ACHN (cell line): ENCODE measurements around the gene GARIN5A.
A peak's percentile ranks its signal among the peaks of the same experiment; 100 is the strongest.

Experiments
- DNase-seq: peaks from one replicate; pipeline ENCODE4 v3.0.0-alpha.2; 2015
- in situ Hi-C: cut with HindIII; loops from 2 replicates; pipeline ENCODE4 v1.10.0; 2017; ENCODE audit warnings: low sequenced_read_pairs, low pct_ligation_motif_present, low pct_unique_long_range_greater_than_20kb

Gene GARIN5A

DNA sequence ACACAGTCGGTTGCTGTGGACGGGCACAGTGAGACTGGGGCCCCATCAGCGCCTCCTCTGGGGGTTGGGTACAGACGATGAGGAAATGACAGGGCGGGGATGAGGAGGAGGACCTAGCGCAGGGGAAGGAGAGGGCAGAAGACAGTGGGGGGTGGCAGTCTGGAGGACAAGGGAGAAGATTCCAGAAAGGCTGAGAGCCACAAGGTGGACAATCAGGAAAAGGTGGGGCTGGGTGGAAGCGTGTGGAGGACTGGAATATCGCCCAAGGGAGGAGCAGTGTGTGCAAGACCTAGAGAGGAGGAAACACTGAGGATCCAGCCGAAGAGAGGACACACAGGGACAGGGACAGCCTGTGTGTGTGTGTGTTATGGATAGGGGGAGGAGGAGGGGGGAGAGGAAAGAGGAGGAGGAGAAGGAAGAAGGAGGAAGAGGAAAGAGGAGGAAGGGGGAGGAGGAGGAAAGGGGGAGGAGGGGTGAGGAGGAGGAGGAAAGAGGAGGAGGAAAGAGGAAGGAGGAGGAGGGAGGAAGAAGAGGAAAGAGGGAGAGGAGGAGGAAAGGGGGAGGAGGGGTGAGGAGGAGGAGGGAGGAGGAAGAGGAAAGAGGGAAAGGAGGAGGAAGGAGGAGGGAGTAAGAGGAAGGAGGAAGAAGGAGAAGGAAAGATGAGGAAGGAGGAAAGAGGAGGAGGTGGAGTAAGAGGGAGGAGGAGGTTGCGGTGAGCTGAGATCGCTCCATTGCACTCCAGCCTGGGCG lies 15.8 kb upstream of the GARIN5A start:
- DNase-seq = no peak
- in situ Hi-C loops = no loop called here

GRCh38 chr19:50490991-50491472 lies 14.4 kb upstream of the GARIN5A start:
- in situ Hi-C loops = no loop called here
- DNase-seq = no peak

DNA sequence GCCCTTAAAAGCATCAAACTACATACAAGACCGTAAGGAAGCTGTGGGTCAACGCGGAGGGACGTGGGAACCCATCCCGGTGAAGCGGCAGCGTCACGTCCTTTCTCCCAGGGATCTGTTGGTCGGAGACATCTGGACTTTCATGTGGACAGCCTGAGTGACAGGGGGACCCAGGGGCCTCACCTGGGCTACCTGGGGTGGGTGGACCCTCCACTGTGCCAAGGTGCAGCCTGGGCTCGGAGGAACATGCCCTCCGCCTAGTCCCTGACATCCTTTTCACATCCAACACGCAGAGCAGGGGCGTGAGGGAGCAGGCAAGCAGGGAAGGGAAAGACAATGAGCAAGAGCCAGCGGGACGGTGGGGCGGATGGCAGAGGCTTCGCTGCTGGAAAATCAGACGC lies 13.8 kb upstream of the GARIN5A start:
- in situ Hi-C loops = no loop called here
- no peak for DNase-seq

DNA sequence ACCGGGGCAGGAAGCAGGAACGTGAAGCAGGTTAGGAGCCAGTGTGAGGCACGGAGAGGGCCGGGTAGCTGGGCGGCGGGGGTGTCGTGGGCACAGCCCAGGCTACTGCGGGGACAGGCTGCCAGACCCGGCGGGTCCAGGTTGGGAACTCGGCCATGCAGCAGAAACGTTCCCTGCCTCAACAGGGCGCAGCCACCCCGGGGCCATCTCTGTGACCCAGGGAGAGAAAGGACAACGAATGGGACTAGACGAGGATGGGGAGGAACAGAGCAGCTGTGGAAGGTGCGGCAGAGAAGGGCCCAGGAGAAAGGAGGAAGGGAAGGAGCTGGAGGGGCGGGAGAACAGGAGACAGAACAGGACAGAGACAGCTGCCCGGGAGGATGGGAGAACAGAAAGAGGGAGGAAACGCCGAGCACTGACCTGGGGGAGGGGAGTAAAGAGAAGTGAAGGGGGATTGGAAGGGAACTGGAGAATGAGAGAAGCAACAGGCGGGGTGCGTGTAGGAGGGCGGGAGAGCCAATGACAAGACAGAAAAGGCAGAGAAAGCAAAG lies 12.9 kb upstream of the GARIN5A start:
- in situ Hi-C loops = no loop called here
- no peak for DNase-seq

GRCh38 chr19:50488389-50489194 lies 11.9 kb upstream of the GARIN5A start:
- in situ Hi-C loops = no loop called here
- DNase-seq = no peak

- in situ Hi-C loops = no loop called here
- peak; percentile 44 for DNase-seq
Measured at GRCh38 chr19:50486823-50487515, 10.3 kb upstream of the GARIN5A start.

DNA sequence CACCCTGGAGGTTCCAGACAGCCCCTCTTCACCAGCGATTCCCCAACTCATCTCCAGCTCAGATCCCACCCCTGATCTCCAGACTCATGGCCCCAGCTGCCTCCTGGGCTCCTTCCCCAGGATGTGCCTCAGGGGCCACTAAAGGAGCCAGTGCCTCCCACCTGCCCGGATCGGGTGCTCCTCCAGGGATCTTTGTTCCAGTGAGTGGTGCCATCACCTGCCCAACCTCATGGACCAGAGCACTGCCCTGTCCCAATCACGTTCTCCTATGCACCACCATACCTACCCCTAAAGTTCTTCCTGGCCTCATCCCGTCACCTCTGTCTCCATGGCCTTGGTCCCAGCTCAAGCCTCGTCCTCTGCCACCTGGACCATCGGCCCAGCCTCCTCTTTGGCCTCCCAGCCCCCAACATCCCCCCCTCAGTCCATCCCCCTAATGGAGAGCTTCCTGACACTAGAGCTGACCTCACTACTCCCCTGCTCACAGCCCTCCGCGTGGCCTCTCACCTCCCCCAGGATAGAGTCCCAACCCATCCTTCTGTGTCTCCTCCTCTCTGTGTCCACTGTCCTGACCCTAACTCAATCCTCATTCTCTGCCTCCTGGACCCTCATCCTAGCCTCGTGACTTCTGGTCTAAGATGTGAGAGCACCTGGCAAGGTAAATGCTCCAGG lies 8.8 kb upstream of the GARIN5A start:
- DNase-seq = no peak
- in situ Hi-C loops = no loop called here

DNA sequence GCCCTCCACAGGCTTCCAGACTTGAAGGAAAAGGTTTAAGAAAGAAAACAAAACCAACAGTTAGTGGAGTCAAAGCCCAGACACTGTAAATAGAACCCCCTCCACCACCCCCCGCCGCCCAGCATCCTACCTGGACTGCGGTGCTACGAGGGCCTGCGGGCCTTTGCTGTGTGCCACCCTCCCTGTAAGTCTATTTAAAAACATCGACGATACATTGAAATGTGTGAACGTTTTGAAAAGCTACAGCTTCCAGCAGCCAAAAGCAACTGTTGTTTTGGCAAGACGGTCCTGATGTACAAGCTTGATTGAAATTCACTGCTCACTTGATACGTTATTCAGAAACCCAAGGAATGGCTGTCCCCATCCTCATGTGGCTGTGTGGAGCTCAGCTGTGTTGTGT lies 6.3 kb upstream of the GARIN5A start:
- no peak for DNase-seq
- in situ Hi-C loops = no loop called here

- in situ Hi-C loops = no loop called here
- no peak for DNase-seq
Measured at GRCh38 chr19:50482271-50482855, 5.7 kb upstream of the GARIN5A start.

DNA sequence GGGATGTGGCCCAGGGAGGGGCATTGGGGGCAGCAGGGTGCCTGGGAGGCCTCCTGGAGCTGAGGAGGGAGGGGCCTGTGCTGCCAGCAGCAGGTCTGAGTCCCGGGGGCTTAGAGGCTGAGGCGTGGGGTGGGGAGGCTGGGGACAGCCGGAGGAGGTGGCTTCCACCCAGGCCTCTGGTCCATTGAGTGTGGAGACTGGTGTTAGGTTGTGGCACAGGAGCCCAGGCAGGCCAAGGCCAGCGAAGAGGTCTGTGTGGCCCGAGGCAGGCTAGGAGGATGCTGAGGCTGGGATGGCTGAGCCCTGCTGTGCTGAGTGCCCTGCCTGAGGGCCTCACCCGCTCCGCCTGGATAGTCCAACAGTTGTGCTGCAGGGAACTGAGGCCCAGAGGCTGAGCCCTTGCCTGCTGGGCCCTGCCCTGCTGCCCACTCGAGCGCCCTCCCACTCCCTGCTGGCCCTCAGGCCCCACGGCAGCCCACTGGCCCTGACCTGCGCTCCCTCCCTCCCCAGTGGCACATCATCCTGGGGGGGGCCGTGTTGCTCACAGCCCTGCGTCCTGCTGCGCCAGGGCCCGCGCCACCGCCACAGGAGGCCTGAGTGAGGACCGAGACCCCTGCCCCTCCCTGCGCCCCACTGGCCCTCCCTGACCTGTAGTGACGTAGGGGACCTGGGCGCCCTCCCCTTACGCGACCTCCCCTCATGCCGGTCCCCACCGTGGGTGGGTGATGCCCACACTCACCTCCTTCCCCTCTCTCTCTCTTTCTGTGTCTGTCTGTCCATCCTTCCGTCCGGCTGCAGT lies 4.9 kb upstream of the GARIN5A start:
- no peak for DNase-seq
- in situ Hi-C loops = no loop called here

DNA sequence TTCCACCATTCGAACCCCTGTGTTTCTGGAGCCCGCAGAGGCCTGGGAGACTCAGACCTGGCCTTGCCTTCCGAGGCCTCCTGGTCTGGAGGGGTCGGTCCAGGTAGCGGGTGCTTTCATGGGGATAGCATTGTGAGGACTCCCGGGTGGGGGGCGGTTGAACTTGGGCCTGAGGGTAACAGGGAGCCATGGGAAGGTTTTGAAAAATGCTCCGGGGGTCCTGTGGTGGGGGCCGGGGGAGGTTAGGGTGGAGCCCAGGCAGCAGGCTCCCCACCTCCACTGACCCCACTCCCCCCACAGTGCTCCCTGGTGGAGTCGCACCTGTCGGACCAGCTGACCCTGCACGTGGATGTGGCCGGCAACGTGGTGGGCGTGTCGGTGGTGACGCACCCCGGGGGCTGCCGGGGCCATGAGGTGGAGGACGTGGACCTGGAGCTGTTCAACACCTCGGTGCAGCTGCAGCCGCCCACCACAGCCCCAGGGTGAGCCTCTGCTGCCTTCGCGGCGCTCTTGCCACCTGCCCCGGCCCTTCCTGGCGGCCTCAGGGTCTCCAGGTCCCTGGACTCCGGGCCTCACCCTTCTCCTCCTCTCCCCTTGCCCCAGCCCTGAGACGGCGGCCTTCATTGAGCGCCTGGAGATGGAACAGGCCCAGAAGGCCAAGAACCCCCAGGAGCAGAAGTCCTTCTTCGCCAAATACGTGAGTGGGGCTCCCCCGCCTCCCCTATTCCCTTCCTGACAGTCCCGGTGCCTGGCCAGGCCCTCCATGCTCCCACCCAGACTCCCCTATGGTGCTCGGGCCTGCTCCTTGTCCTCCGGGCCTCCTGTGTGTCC lies 3.8 kb upstream of the GARIN5A start:
- in situ Hi-C loops = no loop called here
- DNase-seq = no peak

GRCh38 chr19:50479761-50480251 lies 3.2 kb upstream of the GARIN5A start:
- DNase-seq = no peak
- in situ Hi-C loops = no loop called here

DNA sequence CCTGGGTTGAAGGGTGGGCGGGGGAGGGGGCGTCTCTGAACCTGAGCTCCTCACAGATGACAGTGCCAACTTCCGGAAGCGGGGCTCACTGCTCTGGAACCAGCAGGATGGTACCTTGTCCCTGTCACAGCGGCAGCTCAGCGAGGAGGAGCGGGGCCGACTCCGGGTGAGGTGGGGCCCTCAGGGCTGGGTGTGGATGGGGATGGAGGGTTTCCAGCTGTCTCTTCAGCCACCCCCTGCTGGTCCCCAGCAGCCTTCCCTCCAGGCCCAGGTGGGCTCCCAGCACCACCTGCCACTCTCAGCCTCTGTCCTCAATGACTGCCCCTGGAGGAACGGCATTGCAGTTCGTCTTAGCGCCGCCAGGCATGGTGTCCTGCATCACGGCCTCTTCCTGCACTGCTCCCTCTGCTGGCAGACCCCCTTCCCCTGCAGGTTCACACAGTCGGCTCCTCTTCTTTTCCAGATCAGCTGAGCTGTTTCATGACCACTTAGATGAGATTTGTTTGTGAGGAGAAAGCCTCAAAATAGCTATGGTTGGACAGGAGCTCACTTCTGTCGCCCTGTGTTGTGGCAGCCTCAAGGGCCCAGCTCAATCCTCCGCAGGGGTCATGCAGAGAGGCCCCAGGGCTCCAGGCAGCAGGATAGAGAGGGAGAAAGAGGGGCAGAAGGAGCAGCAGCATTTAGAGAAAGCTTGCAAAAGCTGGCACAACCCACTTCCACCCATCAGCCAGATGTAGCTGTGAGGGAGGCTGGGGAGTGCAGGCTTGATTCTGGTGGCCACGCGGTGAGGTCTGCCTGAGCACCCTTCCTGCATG lies 2.5 kb upstream of the GARIN5A start:
- DNase-seq = no peak
- in situ Hi-C loops = no loop called here

DNA sequence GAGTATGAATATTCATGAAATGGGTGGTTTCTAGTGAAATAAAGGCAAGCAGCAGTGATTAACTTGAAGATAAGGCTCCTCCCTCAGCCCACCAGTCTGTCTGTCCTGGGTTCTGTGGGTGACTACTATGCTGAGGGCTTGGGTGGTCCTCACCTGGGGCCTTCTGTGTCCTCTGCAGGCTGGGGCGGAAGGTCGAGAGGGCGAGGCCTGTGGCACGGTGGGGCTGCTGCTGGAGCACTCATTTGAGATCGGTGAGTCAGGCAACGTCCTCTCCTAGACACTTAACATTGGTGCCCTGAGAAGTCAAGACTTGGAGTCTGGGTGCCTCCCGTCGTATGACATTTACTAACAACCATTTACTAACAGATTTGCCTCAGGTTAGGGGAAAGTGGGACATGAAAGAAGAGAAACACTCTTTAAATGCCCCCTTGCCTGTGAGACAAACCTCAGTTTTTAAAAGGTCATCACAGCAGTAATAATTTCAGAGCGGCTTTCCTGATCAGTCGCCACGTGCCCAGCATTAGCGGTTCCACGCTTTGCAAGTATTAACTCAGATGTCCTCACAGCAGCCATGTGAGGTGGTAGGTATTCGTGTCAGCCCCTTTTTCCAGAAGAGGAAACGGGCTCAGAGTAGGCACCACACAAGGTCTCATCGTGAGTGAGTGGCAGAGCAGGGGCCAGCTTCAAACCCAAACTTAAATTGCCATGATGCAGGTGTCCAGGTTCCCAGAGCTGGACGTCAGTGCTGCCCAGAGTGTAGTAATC lies 1.3 kb upstream of the GARIN5A start:
- in situ Hi-C loops = no loop called here
- no peak for DNase-seq

GRCh38 chr19:50476907-50477238 lies 225 bp upstream of the GARIN5A start:
- DNase-seq = no peak
- in situ Hi-C loops = no loop called here
